Stomach smooth muscle (tissue), 2 donors: Measurements from ENCODE around the gene ZFP36L1.

Experiments used
- H3K27ac ChIP-seq: one replicate; pipeline ENCODE4 v1.7.0; 2013; ENCODE audit warnings: mild to moderate bottlenecking, low read length, inconsistent platforms
- H3K27me3 ChIP-seq, 2 donors: one replicate each; pipeline ENCODE4 v1.7.0; 2013; ENCODE audit warnings: low read length in 2 of 2; ENCODE audit not compliant: insufficient read depth in 2 of 2, control insufficient read depth in 1 of 2
- H3K36me3 ChIP-seq, 2 donors: one replicate each; pipeline ENCODE4 v1.7.0; 2013; ENCODE audit warnings: low read length in 2 of 2; ENCODE audit not compliant: control insufficient read depth in 2 of 2, insufficient read depth in 2 of 2
- H3K4me1 ChIP-seq: one replicate; pipeline ENCODE4 v1.7.0; 2013; ENCODE audit warnings: low read length; ENCODE audit not compliant: control insufficient read depth, insufficient read depth
- H3K4me3 ChIP-seq, 2 donors: one replicate each; pipeline ENCODE4 v1.7.0; 2013; ENCODE audit warnings: low read length in 2 of 2
- H3K9ac ChIP-seq, 2 donors: one replicate each; pipeline ENCODE4 v1.7.0; 2013; ENCODE audit warnings: low read length in 2 of 2, mild to moderate bottlenecking in 1 of 2
- H3K9me3 ChIP-seq, 2 donors: one replicate each; pipeline ENCODE4 v1.7.0; 2013; ENCODE audit warnings: low read length in 2 of 2; ENCODE audit not compliant: control insufficient read depth in 2 of 2
- donor health status: healthy.
- donor health status: Pancreatic carcinoma.

Gene ZFP36L1

GRCh38 chr14:68823434-68824206 lies 30.8 kb upstream of the ZFP36L1 start:
- H3K4me3 ChIP-seq, result no peak overlapping the region
- H3K36me3 ChIP-seq, result no peaks in the 10 kb centered on the region
- no peaks in the 10 kb centered on the region for H3K27me3 ChIP-seq
- H3K27ac ChIP-seq, result no peak overlapping the region
- H3K9me3 ChIP-seq, result no peaks in the 10 kb centered on the region
- peaks cover 30% of the 10 kb centered on the region for H3K4me1 ChIP-seq
- H3K9ac ChIP-seq, result no peak overlapping the region

- Histone ChIP-seq H3K4me1 (peaks cover 36% of the 10 kb centered on the region), H3K9me3 (no peaks in the 10 kb centered on the region), H3K36me3 (no peaks in the 10 kb centered on the region), H3K4me3 (no peak overlapping the region), H3K27ac (no peak overlapping the region), H3K27me3 (no peaks in the 10 kb centered on the region), H3K9ac (no peak overlapping the region)
These were observed 30.1 kb upstream of the ZFP36L1 start for GRCh38 chr14:68822926-68823325.

- H3K4me1 ChIP-seq, result peaks cover 43% of the 10 kb centered on the region
- H3K27ac ChIP-seq, result no peak overlapping the region
- H3K9me3 ChIP-seq, result no peaks in the 10 kb centered on the region
- H3K4me3 ChIP-seq, result no peak overlapping the region
- H3K27me3 ChIP-seq, result no peaks in the 10 kb centered on the region
- H3K36me3 ChIP-seq, result no peaks in the 10 kb centered on the region
- no peak overlapping the region for H3K9ac ChIP-seq
These were observed 29.3 kb upstream of the ZFP36L1 start for GRCh38 chr14:68822132-68822651.

GRCh38 chr14:68820999-68821683 lies 28.3 kb upstream of the ZFP36L1 start:
- Histone ChIP-seq H3K27me3 (no peaks in the 10 kb centered on the region), H3K4me3 (no peak overlapping the region), H3K9ac (no peak overlapping the region), H3K4me1 (peaks cover 53% of the 10 kb centered on the region), H3K27ac (peak overlapping the region; percentile 99), H3K36me3 (no peaks in the 10 kb centered on the region), H3K9me3 (no peaks in the 10 kb centered on the region)

GRCh38 chr14:68820536-68820935 lies 27.7 kb upstream of the ZFP36L1 start:
- Histone ChIP-seq H3K36me3 (no peaks in the 10 kb centered on the region), H3K4me3 (no peak overlapping the region), H3K9ac (no peak overlapping the region), H3K27me3 (no peaks in the 10 kb centered on the region), H3K9me3 (no peaks in the 10 kb centered on the region), H3K4me1 (peaks cover 59% of the 10 kb centered on the region), H3K27ac (peak overlapping the region; percentile 99)

- no peaks in the 10 kb centered on the region for H3K27me3 ChIP-seq
- no peak overlapping the region for H3K4me3 ChIP-seq
- no peak overlapping the region for H3K9ac ChIP-seq
- no peaks in the 10 kb centered on the region for H3K9me3 ChIP-seq
- H3K4me1 ChIP-seq, result peaks cover 63% of the 10 kb centered on the region
- no peaks in the 10 kb centered on the region for H3K36me3 ChIP-seq
- H3K27ac ChIP-seq, result peak overlapping the region; percentile 99
These were observed 27.3 kb upstream of the ZFP36L1 start for GRCh38 chr14:68820119-68820518.

GRCh38 chr14:68819260-68819691 lies 26.4 kb upstream of the ZFP36L1 start:
- Histone ChIP-seq H3K4me1 (peaks cover 67% of the 10 kb centered on the region), H3K9me3 (no peaks in the 10 kb centered on the region), H3K27ac (peak overlapping the region; percentile 99), H3K4me3 (no peak overlapping the region), H3K36me3 (no peaks in the 10 kb centered on the region), H3K27me3 (no peaks in the 10 kb centered on the region), H3K9ac (peak overlapping the region; percentile 30 to 65)

GRCh38 chr14:68817506-68818212 lies 24.8 kb upstream of the ZFP36L1 start:
- peak overlapping the region; percentile 99 for H3K27ac ChIP-seq
- H3K9ac ChIP-seq, result peak overlapping the region; percentile 13 to 62

GRCh38 chr14:68816943-68817430 lies 24.1 kb upstream of the ZFP36L1 start:
- Histone ChIP-seq H3K27ac (peak overlapping the region; percentile 99), H3K36me3 (no peaks in the 10 kb centered on the region), H3K9me3 (no peaks in the 10 kb centered on the region), H3K27me3 (no peaks in the 10 kb centered on the region), H3K9ac (peak overlapping the region; percentile 62 to 80), H3K4me3 (peak overlapping the region; percentile 70 to 82), H3K4me1 (peaks cover 88% of the 10 kb centered on the region)

More at GRCh38 chr14:68817506-68818212, 24.8 kb upstream of the ZFP36L1 start:
- Histone ChIP-seq H3K36me3 (no peaks in the 10 kb centered on the region), H3K9me3 (no peaks in the 10 kb centered on the region), H3K27me3 (no peaks in the 10 kb centered on the region), H3K4me3 (peak overlapping the region; percentile 70 to 82), H3K4me1 (peaks cover 83% of the 10 kb centered on the region)

- H3K9me3 ChIP-seq, result no peaks in the 10 kb centered on the region
- H3K4me1 ChIP-seq, result peaks cover 86% of the 10 kb centered on the region
- H3K9ac ChIP-seq, result peak overlapping the region; percentile 62 to 80
- H3K27ac ChIP-seq, result peak overlapping the region; percentile 99
- H3K27me3 ChIP-seq, result no peaks in the 10 kb centered on the region
- H3K4me3 ChIP-seq, result peak overlapping the region; percentile 70 to 82
- no peaks in the 10 kb centered on the region for H3K36me3 ChIP-seq
These were observed 23.5 kb upstream of the ZFP36L1 start for GRCh38 chr14:68816183-68816942.
